EH (cell line): Measurements from ENCODE around the gene KDM3A.

Experiments used
- DNase-seq: peaks from one replicate; pipeline ENCODE4 v3.0.0-alpha.2; 2015; ENCODE audit warnings: low read depth

The KDM3A gene

GRCh38 chr2:86435531-86435930 is 5.6 kb upstream of the KDM3A start:
- DNase-seq = no peak

- DNase-seq = no peak
These were observed 4.8 kb upstream of the KDM3A start for GRCh38 chr2:86436328-86436727.

- no peak for DNase-seq
These were observed 1.1 kb upstream of the KDM3A start for GRCh38 chr2:86439879-86440630.

GRCh38 chr2:86441392-86441881 is 266 bp downstream of the KDM3A start:
- DNase-seq = no peak

GRCh38 chr2:86441882-86442641 is 891 bp downstream of the KDM3A start:
- DNase-seq = peak; percentile 73

- DNase-seq = peak; percentile 96
These were observed 1.5 kb downstream of the KDM3A start for GRCh38 chr2:86442642-86443005.

GRCh38 chr2:86443631-86444350 is 2.6 kb downstream of the KDM3A start:
- no peak for DNase-seq

- no peak for DNase-seq
These were observed 4.3 kb downstream of the KDM3A start for GRCh38 chr2:86445436-86445835.

- DNase-seq = no peak
These were observed 4.9 kb downstream of the KDM3A start for GRCh38 chr2:86446060-86446459.

GRCh38 chr2:86453836-86454235 is 12.7 kb downstream of the KDM3A start:
- peak; percentile 83 for DNase-seq

GRCh38 chr2:86454238-86454637 is 13.1 kb downstream of the KDM3A start:
- no peak for DNase-seq

GRCh38 chr2:86455181-86455580 is 14.0 kb downstream of the KDM3A start:
- no peak for DNase-seq

- no peak for DNase-seq
These were observed 20.0 kb downstream of the KDM3A start for GRCh38 chr2:86461042-86461743.

- no peak for DNase-seq
These were observed 23.5 kb downstream of the KDM3A start for GRCh38 chr2:86464652-86465051.

- DNase-seq = no peak
These were observed 25.1 kb downstream of the KDM3A start for GRCh38 chr2:86466306-86466705.

- DNase-seq = no peak
These were observed 27.2 kb downstream of the KDM3A start for GRCh38 chr2:86468162-86469033.

- DNase-seq = no peak
These were observed 29.7 kb downstream of the KDM3A start for GRCh38 chr2:86470890-86471289.

- no peak for DNase-seq
These were observed 30.5 kb downstream of the KDM3A start for GRCh38 chr2:86471637-86472036.

- DNase-seq = peak; percentile 72
These were observed 34.9 kb downstream of the KDM3A start for GRCh38 chr2:86476092-86476491.

GRCh38 chr2:86476918-86477317 is 35.7 kb downstream of the KDM3A start:
- no peak for DNase-seq

- peak; percentile 21 for DNase-seq
These were observed 36.2 kb downstream of the KDM3A start for GRCh38 chr2:86477349-86477748.
